MM.1S (cell line): ENCODE data around the gene SLC37A1.

Experiments used
- DNase-seq: peaks from one replicate; pipeline ENCODE4 v3.0.0-alpha.2; 2015
- H2AFZ ChIP-seq: fragments of 300-600 bp; sonication (generic); 2 replicates; pipeline ENCODE4 v1.6.0; 2016; ENCODE audit warnings: antibody characterized with exemption, low read length
- H3F3A ChIP-seq: fragments of 300-600 bp; sonication (generic); 2 replicates; pipeline ENCODE4 v1.6.1; 2016; ENCODE audit warnings: mild to moderate bottlenecking, antibody characterized with exemption, low read length, moderate library complexity, mixed read lengths; ENCODE audit not compliant: insufficient read depth
- H3K27ac ChIP-seq: fragments of 300-600 bp; sonication (generic); 2 replicates; pipeline ENCODE4 v1.5.1; 2016; ENCODE audit warnings: mild to moderate bottlenecking, low read length
- H3K27me3 ChIP-seq: fragments of 300-600 bp; sonication (generic); replicated peaks from 2 replicates; pipeline ENCODE4 v1.6.0; 2016; ENCODE audit warnings: low read length; ENCODE audit not compliant: insufficient read depth
- H3K36me3 ChIP-seq: fragments of 300-600 bp; sonication (generic); replicated peaks from 2 replicates; pipeline ENCODE4 v1.6.1; 2016; ENCODE audit warnings: mild to moderate bottlenecking, low read length, mixed read lengths; ENCODE audit not compliant: insufficient read depth
- H3K4me1 ChIP-seq: fragments of 300-600 bp; sonication (generic); 2 replicates; pipeline ENCODE4 v1.6.1; 2016; ENCODE audit warnings: low read length, mixed read lengths
- H3K4me2 ChIP-seq: fragments of 300-600 bp; sonication (generic); 2 replicates; pipeline ENCODE4 v1.6.0; 2016; ENCODE audit warnings: low read depth, low read length
- H3K4me3 ChIP-seq: fragments of 300-600 bp; sonication (generic); 2 replicates; pipeline ENCODE4 v1.5.1; 2016; ENCODE audit warnings: low read length, mixed read lengths
- H3K79me2 ChIP-seq: fragments of 300-600 bp; sonication (generic); 2 replicates; pipeline ENCODE4 v1.6.1; 2016; ENCODE audit warnings: mixed run types, low read length, mixed read lengths
- H3K9ac ChIP-seq: fragments of 300-600 bp; sonication (generic); 2 replicates; pipeline ENCODE4 v1.6.1; 2016; ENCODE audit warnings: low read length, mixed read lengths
- H3K9me2 ChIP-seq: fragments of 300-600 bp; sonication (generic); replicated peaks from 2 replicates; pipeline ENCODE4 v1.6.1; 2016; ENCODE audit warnings: mild to moderate bottlenecking, low read length, mixed read lengths; ENCODE audit not compliant: insufficient read depth
- H3K9me3 ChIP-seq: fragments of 300-600 bp; sonication (generic); replicated peaks from 2 replicates; pipeline ENCODE4 v1.6.1; 2016; ENCODE audit warnings: mild to moderate bottlenecking, low read length, mixed read lengths; ENCODE audit not compliant: insufficient read depth
- H4K20me1 ChIP-seq: fragments of 300-600 bp; sonication (generic); 2 replicates; pipeline ENCODE4 v1.6.1; 2016; ENCODE audit warnings: mild to moderate bottlenecking, low read length, moderate library complexity, mixed read lengths; ENCODE audit not compliant: insufficient read depth
- CTCF ChIP-seq: fragments of 300-600 bp; sonication (generic); IDR thresholded peaks from 2 replicates; pipeline ENCODE4 v1.5.1; 2016; ENCODE audit warnings: antibody characterized with exemption, low read length, mixed read lengths
- EZH2 ChIP-seq: fragments of 300-600 bp; sonication (generic); optimal IDR thresholded peaks from 2 replicates; pipeline ENCODE3; 2017; ENCODE audit warnings: low read depth, mild to moderate bottlenecking, antibody characterized with exemption, low read length, mixed read lengths
- EZH2phosphoT487 ChIP-seq: fragments of 300-600 bp; sonication (generic); IDR thresholded peaks from 2 replicates; pipeline ENCODE4 v1.6.1; 2018; ENCODE audit warnings: antibody characterized with exemption, low read length

SLC37A1 gene

GRCh38 chr21:42572906-42573495 lies 59.3 kb downstream of the SLC37A1 start:
- Histone ChIP-seq H3K27ac (no peak overlapping the region), H4K20me1 (no peaks in the 10 kb centered on the region), H3K4me2 (no peak overlapping the region), H3K9me2 (no peaks in the 10 kb centered on the region), H3K36me3 (no peaks in the 10 kb centered on the region), H3F3A (no peaks in the 10 kb centered on the region), H3K4me1 (no peaks in the 10 kb centered on the region), H3K79me2 (no peaks in the 10 kb centered on the region), H3K9me3 (no peaks in the 10 kb centered on the region), H3K27me3 (peaks cover 100% of the 10 kb centered on the region), H3K9ac (no peak overlapping the region), H2AFZ (no peak overlapping the region), H3K4me3 (no peak overlapping the region)
- TF ChIP-seq EZH2phosphoT487 (no peak), CTCF (no peak), EZH2 (no peak)
- DNase-seq = no peak

- H3K27ac ChIP-seq = no peak overlapping the region
- no peaks in the 10 kb centered on the region for H4K20me1 ChIP-seq
- H3K9ac ChIP-seq = no peak overlapping the region
- H3K79me2 ChIP-seq = no peaks in the 10 kb centered on the region
- no peaks in the 10 kb centered on the region for H3K9me2 ChIP-seq
- no peak overlapping the region for H3K4me2 ChIP-seq
- no peaks in the 10 kb centered on the region for H3F3A ChIP-seq
- peaks cover 100% of the 10 kb centered on the region for H3K27me3 ChIP-seq
- H2AFZ ChIP-seq = no peak overlapping the region
- H3K4me1 ChIP-seq = no peaks in the 10 kb centered on the region
- TF ChIP-seq CTCF = peak; percentile 52
- no peak for TF ChIP-seq EZH2
- H3K36me3 ChIP-seq = no peaks in the 10 kb centered on the region
- H3K4me3 ChIP-seq = no peak overlapping the region
- H3K9me3 ChIP-seq = no peaks in the 10 kb centered on the region
- DNase-seq = peak; percentile 24
Observed at GRCh38 chr21:42574234-42575027, 60.8 kb downstream of the SLC37A1 start.

GRCh38 chr21:42575111-42575510 lies 61.5 kb downstream of the SLC37A1 start:
- H3K9me2 ChIP-seq = no peaks in the 10 kb centered on the region
- H3K9me3 ChIP-seq = no peaks in the 10 kb centered on the region
- H3K27me3 ChIP-seq = peaks cover 100% of the 10 kb centered on the region
- TF ChIP-seq CTCF (no peak), EZH2 (no peak), EZH2phosphoT487 (no peak)
- H3K4me2 ChIP-seq = no peak overlapping the region
- no peaks in the 10 kb centered on the region for H3K36me3 ChIP-seq
- H2AFZ ChIP-seq = no peak overlapping the region
- no peaks in the 10 kb centered on the region for H3K79me2 ChIP-seq
- no peaks in the 10 kb centered on the region for H3F3A ChIP-seq
- H3K27ac ChIP-seq = no peak overlapping the region
- no peaks in the 10 kb centered on the region for H4K20me1 ChIP-seq
- DNase-seq = no peak
- H3K4me3 ChIP-seq = no peak overlapping the region
- H3K4me1 ChIP-seq = no peaks in the 10 kb centered on the region
- no peak overlapping the region for H3K9ac ChIP-seq
